Suppressor macrophage (primary cell): ENCODE measurements around the gene UGT2A1.
"Not testable (repeated sequence)": the region's sequence is repeated elsewhere in the genome, so short reads cannot be mapped to it uniquely, and the experiment has no call there.

Experiments used
- DNase-seq, 4 experiments: peaks; one replicate each; pipeline ENCODE4 v3.0.0-alpha.2; 2020 to 2022
- total RNA-seq, 17 experiments: gene quantifications; one replicate each; lab custom pipeline; 2026; ENCODE audit warnings: mixed read lengths in 6 of 17, inconsistent platforms in 3 of 17; lab: John Stamatoyannopoulos, UW

Gene UGT2A1
- total RNA-seq = 0 to 0.44 (median 0) reads per million in 17 experiments

GRCh38 chr4:69653147-69653546, at the start of gene UGT2A1:
TSS of gene UGT2A1 (minus strand) at chr4:69653247. CDS start at chr4:69647644, 5,603 bp downstream.
- no peak for DNase-seq

DNA sequence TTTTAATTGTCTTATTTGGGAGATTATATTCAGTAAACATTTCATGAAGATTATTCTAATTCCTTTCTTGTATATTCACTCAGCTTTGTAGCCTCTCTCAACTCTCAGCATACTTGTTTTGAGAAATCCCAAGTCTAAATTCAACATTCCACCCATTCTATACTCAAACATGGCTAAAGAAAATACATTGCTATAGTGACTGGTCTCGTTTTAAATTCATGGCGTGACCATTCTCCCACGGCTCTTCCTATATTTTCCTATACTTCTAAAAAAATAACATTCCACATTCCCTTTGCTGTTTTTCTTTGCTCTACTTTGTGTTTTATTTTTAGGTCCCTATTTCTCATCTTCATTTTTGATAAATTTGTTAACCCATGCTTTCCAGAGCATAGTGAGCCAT, 49.2 kb upstream of the UGT2A1 start:
- DNase-seq = no peak

DNA sequence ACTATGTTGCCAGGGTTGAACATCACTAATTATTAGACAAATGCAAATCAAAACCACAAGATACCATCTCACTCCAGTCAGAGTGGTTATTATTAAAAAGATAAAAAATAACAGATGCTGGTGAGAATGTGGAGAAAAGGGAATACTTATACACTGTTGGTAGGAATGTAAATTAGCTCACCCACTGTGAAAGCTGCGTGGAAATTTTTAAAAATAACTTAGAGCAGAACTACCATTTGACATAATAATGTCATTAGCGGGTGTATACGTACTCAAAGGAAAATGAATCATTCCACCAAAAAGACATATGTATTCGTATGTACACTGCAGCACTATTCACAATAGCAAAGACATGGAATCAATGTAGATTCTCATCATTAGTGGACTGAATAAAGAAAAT, 48.6 kb upstream of the UGT2A1 start:
- no peak for DNase-seq

- no peak for DNase-seq
Measured at GRCh38 chr4:69697536-69698242, 44.6 kb upstream of the UGT2A1 start.

DNA sequence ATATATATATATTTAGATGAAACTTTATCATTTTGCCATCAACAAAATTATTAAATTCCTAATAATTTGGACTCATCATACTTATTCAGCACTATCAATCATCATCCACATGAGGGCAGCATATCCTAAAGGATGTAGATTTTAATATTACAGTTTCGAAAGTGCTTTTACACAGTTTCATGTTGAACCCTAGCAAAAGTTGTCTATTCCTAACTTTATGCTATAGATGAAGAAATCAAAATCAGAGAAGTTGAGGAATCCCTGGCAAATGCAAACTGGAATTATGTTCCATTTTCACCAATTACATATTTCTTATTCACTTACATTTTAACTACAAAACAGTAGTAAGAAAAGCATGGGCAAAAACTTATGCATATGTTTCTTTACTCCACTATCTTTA, 36.6 kb upstream of the UGT2A1 start:
- DNase-seq = peak in 3 of 4 experiments; percentile 56 to 81 (median 65)

DNA sequence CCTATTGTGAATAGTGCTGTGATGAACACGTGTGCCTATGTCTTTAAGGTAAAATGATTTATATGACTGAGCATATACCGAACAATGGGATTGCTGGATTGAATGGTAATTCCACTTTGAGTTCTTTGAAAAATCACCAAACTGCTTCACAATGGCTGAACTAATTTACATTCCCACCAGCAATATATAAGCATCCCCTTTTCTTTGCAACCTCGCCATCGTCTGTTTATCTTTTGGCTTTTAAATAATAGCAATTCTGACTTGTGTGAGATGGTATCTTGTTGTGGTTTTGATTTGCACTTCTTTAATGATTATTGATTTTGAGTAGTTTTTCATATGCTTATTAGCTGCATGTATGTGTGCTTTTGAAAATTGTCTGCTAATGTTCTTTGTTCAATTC, 31.8 kb upstream of the UGT2A1 start:
- DNase-seq = no peak

- no peak for DNase-seq
Measured at GRCh38 chr4:69668680-69669079, 15.6 kb upstream of the UGT2A1 start.

DNA sequence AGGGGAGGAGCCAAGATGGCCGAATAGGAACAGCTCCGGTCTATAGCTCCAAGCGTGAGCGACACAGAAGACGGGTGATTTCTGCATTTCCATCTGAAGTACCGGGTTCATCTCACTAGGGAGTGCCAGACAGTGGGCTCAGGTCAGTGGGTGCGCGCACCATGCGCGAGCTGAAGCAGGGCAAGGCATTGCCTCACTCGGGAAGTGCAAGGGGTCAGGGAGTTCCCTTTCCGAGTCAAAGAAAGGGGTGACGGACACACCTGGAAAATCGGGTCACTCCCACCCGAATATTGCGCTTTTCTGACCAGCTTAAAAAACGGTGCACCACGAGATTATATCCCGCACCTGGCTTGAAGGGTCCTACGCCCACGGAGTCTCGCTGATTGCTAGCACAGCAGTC, 11.0 kb upstream of the UGT2A1 start:
- DNase-seq = not testable (repeated sequence)

DNA sequence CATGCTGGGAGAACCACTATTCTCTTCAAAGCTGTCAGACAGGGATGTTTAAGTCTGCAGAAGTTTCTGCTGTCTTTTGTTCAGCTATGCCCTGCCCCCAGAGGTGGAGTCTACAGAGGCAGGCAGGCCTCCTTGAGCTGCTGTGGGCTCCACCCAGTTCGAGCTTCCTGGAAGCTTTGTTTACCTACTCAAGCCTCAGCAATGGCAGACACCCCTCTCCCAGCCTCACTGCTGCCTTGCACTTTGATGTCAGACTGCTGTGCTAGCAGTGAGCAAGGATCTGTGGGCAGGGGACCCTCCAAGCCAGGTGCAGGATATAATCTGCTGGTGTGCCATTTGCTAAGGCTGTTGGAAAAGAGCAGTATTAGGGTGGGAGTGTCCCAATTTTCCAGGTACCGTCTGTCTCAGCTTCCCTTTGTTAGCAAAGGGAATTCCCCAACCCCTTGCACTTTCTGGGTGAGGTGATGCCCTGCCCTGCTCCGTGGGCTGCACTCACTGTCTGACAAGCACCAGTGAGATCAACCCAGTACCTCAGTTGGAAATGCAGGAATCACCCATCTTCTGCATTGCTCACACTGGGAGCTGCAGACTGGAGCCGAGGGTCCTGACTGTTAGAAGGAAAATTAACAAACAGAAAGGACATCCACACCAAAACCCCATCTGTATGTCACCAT, 8.2 kb upstream of the UGT2A1 start:
- DNase-seq = not testable (repeated sequence)

DNA sequence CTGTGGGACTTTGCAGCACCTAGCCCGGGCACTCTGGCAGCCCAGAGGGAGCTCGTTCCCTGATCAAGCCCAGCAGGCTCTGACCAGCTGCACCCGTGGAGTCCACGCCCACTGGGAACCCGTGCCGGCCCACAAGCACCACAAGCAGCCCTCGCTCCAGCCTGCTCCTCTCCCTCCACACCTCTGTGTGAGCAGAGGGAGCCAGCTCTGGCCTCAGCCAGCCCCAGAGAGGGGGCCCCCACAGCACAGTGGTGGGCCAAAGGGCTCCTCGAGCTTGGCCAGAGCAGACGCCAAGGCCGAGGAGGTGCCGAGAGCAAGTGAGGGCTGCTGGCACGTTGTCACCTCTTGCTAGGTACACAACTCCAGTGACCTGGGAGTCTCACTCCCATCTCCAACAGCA, 5.1 kb upstream of the UGT2A1 start:
- no peak for DNase-seq

DNA sequence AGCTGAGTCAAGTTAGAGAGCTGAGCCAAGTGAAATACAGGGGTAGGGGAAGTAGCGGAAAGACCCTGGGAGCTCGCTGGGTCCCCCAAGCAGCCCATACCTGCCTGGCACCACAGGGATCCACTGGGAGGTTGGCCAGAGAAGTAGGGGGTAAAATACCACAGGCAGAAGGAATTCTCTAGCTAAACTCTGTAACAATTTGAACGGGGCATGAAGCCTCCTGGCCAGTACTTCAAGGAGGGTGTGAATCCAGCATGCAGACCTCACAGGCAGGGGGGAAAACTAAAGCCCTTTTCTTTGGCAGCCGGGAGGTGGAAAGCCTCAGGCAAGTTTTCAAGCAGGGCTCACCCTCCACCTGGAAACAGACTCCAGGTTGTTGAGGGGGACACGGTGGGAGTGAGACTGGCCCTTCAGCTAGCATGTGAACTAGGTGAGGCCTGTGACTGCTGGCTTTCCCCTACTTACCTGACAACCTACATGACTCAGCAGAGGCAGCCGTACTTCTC, 3.7 kb upstream of the UGT2A1 start:
- DNase-seq = no peak

GRCh38 chr4:69650872-69651271, 2.2 kb downstream of the UGT2A1 start:
- DNase-seq = no peak

DNA sequence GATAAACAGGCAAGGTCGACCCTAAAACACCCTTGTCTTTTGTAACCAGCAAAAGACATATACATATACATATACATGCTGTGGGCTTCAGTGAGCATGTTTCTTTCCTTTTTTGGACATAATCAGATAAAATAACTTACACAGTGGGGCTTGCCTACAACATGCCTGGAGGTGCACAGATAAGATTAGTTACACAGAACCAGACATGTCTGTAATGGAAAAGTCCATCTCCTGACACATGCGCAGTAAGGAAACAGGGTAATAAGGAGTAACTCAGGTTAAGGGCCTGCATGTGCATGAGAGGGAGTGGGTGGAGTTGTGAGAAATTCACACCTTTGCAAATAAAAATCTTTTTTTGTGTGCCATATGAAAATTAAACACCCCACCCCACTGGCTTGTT, 3.4 kb downstream of the UGT2A1 start:
- no peak for DNase-seq

DNA sequence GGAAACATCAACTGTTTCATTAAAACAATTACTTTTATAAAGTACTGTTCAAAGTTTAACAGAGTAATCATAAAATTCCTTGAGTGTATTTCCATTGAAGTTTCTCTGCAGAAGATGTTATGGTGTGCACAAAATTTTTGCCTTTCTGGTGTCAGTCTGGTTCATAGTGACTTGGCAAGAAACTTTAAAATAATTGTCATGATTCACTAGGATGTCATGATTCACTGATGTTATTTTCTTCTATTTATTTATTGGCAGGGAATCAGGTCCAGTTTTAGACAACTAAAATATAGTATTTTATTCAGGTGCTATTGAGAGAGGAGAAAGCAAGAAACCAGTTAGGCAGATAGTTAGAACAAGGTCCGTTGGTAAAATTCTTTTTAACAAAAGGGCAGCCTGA, 3.8 kb downstream of the UGT2A1 start:
- no peak for DNase-seq

GRCh38 chr4:69642961-69643360, 10.1 kb downstream of the UGT2A1 start:
- no peak for DNase-seq

- no peak for DNase-seq
Measured at GRCh38 chr4:69640289-69640688, 12.8 kb downstream of the UGT2A1 start.

DNA sequence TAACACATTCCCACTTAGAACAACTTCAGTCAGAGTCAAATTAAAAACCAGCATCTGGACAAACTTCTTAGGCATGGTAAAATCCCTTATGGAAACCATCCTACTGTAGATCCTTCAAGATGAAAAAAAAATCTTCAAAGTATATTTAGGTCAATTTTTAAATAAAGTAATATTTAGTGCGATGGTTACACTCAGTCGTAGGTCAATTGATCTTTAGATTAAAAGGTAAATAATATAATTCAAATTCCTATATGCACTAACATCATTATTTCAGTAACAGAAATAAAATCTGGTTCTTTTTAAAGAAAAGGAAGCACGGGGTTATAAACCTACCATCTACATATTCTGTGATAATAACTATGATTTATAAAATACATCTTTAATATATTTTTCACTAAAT, 13.5 kb downstream of the UGT2A1 start, which contains the start of gene UGT2A2:
Gene UGT2A2 (minus strand): TSS at position 101 of the 400 bp plus-strand sequence. CDS start 2 bp downstream, at position 99.
- no peak for DNase-seq

DNA sequence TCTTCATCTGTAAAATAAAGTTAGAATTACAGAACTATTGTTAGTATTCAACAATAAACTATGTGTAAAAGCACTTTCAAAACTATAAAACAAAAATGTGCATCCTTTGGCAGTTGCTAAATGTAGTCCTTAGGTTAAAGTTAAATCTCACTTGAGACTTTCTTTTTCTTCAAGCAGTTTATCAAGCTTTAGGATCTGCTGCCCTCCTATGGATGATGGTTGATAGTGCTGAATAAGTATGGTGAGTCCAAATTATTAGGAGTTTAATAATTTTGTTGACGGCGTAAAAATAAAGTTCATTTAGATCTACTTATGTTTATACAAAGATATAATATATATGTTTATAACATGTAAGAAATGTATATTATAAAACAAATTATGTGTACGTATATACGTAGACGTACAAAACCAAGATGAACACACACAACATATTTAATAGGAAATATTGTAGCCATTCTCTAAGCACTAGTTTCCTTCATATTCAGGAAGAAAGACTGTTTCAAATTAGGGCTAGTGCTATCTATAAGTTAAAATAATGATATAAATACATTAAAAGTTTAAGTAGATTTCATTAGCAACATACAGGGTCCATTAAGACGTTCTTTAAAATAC, 35.9 kb downstream of the UGT2A1 start:
- DNase-seq = peak in 1 of 4 experiments; percentile 3

- no peak for DNase-seq
Measured at GRCh38 chr4:69610484-69610883, 42.6 kb downstream of the UGT2A1 start.

GRCh38 chr4:69601065-69601464, 52.0 kb downstream of the UGT2A1 start:
- DNase-seq = no peak

DNA sequence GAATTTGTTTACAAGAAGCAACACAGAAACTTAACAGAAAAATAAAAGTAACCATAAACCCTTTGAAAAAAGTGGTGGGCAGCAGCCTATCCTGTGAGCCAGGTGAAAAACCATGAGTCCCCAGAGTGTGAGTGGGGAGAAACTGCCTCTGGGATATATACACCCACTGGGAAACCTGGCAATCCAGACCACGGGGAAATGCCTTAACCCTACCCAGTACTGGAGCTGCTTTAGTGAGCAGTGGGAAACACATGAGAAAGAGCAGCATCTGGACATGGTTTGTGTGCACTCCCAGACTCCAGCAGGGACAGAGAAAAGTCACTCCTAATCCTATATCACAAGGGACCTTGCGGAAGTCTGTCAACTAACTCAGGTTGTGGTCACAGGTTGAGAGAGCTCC, 53.0 kb downstream of the UGT2A1 start:
- no peak for DNase-seq

DNA sequence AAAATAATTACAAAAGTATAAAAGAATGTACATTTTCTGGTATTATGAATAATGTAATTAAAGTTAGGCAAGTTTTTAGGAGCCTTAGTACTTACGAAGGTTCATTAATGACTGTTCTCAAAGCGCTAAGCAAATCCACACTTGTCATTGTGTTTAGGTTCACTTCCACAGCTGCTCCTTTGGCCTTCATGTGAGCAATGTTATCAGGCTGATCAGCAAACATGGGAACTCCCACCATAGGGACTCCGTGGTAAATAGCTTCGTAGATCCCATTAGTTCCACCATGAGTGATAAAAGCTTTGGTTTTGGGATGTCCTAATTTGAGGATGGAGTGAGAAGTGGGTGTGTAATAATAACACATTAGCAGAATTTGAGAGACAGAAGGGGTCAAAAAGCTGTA, 58.7 kb downstream of the UGT2A1 start:
- no peak for DNase-seq

- DNase-seq = no peak
Measured at GRCh38 chr4:69591364-69591763, 61.7 kb downstream of the UGT2A1 start.

- no peak for DNase-seq
Measured at GRCh38 chr4:69589884-69590283, 63.2 kb downstream of the UGT2A1 start.
